Parathyroid adenoma (tissue), 2 donors: ENCODE data around the gene SLC25A13.

ENCODE experiments used
- H2AFZ ChIP-seq: fragments of 300-600 bp; sonication (generic); one replicate; pipeline ENCODE4 v1.7.0; 2017; ENCODE audit warnings: antibody characterized with exemption, mild to moderate bottlenecking
- H3K27ac ChIP-seq: fragments of 300-600 bp; sonication (generic); one replicate; pipeline ENCODE4 v1.7.0; 2017
- H3K27me3 ChIP-seq: fragments of 300-600 bp; sonication (generic); one replicate; pipeline ENCODE4 v1.7.0; 2017; ENCODE audit warnings: low read length; ENCODE audit not compliant: control insufficient read depth, insufficient read depth
- H3K36me3 ChIP-seq: fragments of 300-600 bp; sonication (generic); one replicate; pipeline ENCODE4 v1.7.0; 2017; ENCODE audit warnings: low read length; ENCODE audit not compliant: control insufficient read depth, insufficient read depth
- H3K4me1 ChIP-seq: fragments of 300-600 bp; sonication (generic); one replicate; pipeline ENCODE4 v1.7.0; 2017; ENCODE audit warnings: control low read depth
- H3K4me2 ChIP-seq: fragments of 300-600 bp; sonication (generic); one replicate; pipeline ENCODE4 v1.7.0; 2017; ENCODE audit warnings: low read length
- H3K4me3 ChIP-seq: fragments of 300-600 bp; sonication (generic); one replicate; pipeline ENCODE4 v1.7.0; 2017; ENCODE audit warnings: low read depth, low read length
- H3K79me2 ChIP-seq: fragments of 300-600 bp; sonication (generic); one replicate; pipeline ENCODE4 v1.7.0; 2017; ENCODE audit warnings: control low read depth
- H3K9ac ChIP-seq: fragments of 300-600 bp; sonication (generic); one replicate; pipeline ENCODE4 v1.7.0; 2017; ENCODE audit warnings: mild to moderate bottlenecking
- H3K9me3 ChIP-seq: fragments of 300-600 bp; sonication (generic); one replicate; pipeline ENCODE4 v1.7.0; 2017; ENCODE audit warnings: low read length; ENCODE audit not compliant: control insufficient read depth
- TF ChIP-seq, protein P1 (sequence below): fragments of 300-600 bp; sonication (generic); IDR thresholded peaks from one replicate; pipeline ENCODE4 v1.7.0; 2017; ENCODE audit warnings: antibody characterized with exemption, mild to moderate bottlenecking
- donor health status: primary hyperparathyroidism.

The SLC25A13 gene

DNA sequence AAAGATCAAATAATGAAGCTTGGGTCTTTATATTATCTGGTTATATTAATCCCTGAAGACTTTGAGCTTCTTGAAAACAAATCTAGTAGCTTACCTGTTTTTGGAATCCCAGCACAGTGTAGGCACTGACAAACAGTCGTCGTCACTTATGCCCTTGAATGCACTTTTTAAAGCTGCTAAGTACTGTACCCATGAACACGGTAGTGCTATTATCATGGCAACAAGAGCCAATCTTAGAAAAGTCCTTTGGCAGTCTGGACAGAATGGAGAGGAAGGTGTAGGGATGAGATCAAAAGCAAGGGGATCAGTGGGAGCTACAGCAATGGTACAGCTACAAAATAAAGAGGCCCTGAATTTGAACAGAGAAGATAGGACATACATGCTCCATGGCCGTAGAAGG is 9.4 kb downstream of the SLC25A13 start:
- Histone ChIP-seq H3K79me2 (peaks cover 24% of the 10 kb centered on the region), H3K9me3 (no peaks in the 10 kb centered on the region), H3K4me1 (peaks cover 21% of the 10 kb centered on the region), H3K27ac (no peak overlapping the region), H3K4me2 (no peak overlapping the region), H2AFZ (no peak overlapping the region), H3K36me3 (no peaks in the 10 kb centered on the region), H3K4me3 (no peak overlapping the region), H3K27me3 (no peaks in the 10 kb centered on the region), H3K9ac (no peak overlapping the region)
- TF ChIP-seq, protein P1, sequence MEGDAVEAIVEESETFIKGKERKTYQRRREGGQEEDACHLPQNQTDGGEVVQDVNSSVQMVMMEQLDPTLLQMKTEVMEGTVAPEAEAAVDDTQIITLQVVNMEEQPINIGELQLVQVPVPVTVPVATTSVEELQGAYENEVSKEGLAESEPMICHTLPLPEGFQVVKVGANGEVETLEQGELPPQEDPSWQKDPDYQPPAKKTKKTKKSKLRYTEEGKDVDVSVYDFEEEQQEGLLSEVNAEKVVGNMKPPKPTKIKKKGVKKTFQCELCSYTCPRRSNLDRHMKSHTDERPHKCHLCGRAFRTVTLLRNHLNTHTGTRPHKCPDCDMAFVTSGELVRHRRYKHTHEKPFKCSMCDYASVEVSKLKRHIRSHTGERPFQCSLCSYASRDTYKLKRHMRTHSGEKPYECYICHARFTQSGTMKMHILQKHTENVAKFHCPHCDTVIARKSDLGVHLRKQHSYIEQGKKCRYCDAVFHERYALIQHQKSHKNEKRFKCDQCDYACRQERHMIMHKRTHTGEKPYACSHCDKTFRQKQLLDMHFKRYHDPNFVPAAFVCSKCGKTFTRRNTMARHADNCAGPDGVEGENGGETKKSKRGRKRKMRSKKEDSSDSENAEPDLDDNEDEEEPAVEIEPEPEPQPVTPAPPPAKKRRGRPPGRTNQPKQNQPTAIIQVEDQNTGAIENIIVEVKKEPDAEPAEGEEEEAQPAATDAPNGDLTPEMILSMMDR = no peak

DNA sequence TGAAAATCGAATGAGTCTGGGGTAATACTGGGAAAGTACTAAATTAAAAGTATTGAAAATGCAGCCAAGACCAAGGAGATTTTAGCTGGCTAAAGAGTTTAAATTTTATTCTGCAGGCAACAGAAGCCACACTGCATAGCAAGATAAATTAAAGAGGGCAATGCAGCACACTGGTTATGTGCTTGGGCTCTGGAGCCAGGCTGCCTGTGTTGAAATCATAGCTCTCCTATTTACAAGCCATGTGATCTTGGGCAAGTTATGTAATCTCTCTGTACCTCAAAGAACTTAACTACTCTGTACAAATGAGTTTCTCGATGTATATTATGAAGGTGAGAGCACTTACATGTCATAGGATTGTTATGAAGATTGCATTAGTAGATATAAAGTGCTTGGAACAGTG is 9.9 kb downstream of the SLC25A13 start:
- no peaks in the 10 kb centered on the region for H3K36me3 ChIP-seq
- no peak overlapping the region for H3K9ac ChIP-seq
- peaks cover 21% of the 10 kb centered on the region for H3K4me1 ChIP-seq
- H2AFZ ChIP-seq = no peak overlapping the region
- H3K27ac ChIP-seq = no peak overlapping the region
- no peaks in the 10 kb centered on the region for H3K9me3 ChIP-seq
- no peak overlapping the region for H3K4me2 ChIP-seq
- H3K27me3 ChIP-seq = no peaks in the 10 kb centered on the region
- H3K4me3 ChIP-seq = no peak overlapping the region
- TF ChIP-seq, protein P1 = no peak
- peaks cover 20% of the 10 kb centered on the region for H3K79me2 ChIP-seq

DNA sequence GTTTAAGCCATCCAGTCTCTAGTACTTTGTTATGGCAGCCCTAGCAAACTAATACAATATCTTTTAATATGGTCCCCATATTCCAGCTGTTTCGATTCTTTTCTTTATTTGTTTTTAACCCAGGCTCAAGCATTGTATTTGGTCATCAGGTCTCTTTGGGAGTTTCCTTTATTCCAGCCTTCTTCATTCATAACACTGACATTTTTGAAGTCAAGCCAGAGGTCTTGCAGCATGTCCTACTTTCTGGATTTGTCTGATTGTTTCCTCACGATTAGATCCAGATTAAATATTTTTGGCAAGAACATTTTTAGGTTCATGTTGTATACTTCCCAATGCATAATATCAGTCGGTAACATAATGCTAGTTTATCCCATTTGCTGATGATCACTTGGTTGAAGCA is 11.8 kb downstream of the SLC25A13 start:
- Histone ChIP-seq H3K9ac (no peak overlapping the region), H3K4me2 (no peak overlapping the region), H3K36me3 (no peaks in the 10 kb centered on the region), H3K79me2 (peaks cover 30% of the 10 kb centered on the region), H3K27ac (no peak overlapping the region), H3K4me3 (no peak overlapping the region), H3K4me1 (peaks cover 21% of the 10 kb centered on the region), H3K9me3 (no peaks in the 10 kb centered on the region), H2AFZ (no peak overlapping the region), H3K27me3 (no peaks in the 10 kb centered on the region)
- TF ChIP-seq, protein P1 = no peak

DNA sequence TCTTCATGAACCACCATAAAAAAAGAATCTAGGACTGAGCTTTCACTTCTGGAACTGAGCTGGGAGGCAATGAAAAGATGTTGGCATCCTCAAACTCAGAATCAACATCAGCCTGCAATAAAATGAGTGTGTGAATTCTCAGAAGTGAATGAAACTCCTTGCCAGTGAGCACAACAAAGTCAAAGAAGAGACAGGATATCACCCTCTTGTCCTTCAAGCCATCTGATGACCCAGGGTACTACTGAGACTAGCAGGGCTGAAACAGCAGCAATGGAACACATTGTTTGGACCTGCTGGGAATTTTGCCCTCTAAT is 13.0 kb downstream of the SLC25A13 start:
- H3K4me2 ChIP-seq = no peak overlapping the region
- H3K27ac ChIP-seq = no peak overlapping the region
- peaks cover 21% of the 10 kb centered on the region for H3K4me1 ChIP-seq
- no peak overlapping the region for H2AFZ ChIP-seq
- no peak overlapping the region for H3K4me3 ChIP-seq
- H3K79me2 ChIP-seq = peaks cover 38% of the 10 kb centered on the region
- H3K36me3 ChIP-seq = no peaks in the 10 kb centered on the region
- no peak overlapping the region for H3K9ac ChIP-seq
- H3K9me3 ChIP-seq = no peaks in the 10 kb centered on the region
- H3K27me3 ChIP-seq = no peaks in the 10 kb centered on the region
- TF ChIP-seq, protein P1 = no peak

DNA sequence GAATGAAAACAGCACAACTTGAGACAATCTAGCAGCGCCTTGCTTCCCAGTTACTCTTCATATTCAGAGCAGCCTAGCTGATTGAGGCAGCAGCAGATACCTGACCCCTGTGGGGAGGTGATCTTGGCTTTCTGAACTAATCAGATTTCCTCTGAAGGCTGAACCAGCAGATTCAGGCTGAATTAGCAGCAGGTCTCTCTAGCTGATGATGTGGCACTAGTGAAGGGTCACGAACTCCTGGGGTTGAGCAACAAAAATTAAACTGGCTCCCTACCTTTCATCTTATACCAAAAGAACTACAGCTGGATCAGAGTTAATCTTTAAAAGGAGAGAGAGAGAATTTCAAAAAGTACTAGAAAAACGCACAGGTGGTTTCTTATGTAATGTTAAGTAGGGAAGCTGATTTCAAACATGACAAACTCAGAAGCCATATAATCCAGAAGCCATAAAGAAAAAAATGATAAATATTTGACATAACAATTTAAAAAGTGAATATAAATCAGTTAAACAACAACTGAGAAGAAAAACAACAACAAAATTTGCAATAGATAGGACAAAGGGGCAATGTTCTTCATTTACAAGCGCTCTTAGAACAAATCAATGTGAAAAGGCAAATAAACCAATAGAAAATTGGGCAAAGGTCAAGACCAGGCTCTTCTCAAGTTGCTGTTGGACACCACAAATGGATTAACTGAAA is 13.5 kb downstream of the SLC25A13 start:
- Histone ChIP-seq H3K4me3 (no peak overlapping the region), H3K27me3 (no peaks in the 10 kb centered on the region), H3K36me3 (no peaks in the 10 kb centered on the region), H3K9ac (no peak overlapping the region), H3K27ac (no peak overlapping the region), H3K9me3 (no peaks in the 10 kb centered on the region), H3K79me2 (peaks cover 41% of the 10 kb centered on the region), H3K4me1 (peaks cover 21% of the 10 kb centered on the region), H2AFZ (no peak overlapping the region), H3K4me2 (no peak overlapping the region)
- TF ChIP-seq, protein P1 = no peak
